Aorta (tissue), 5 donors: ENCODE measurements around the gene MMADHC. TPM values are rescaled to one million over a fixed set of nuclear protein-coding genes. Genes with fewer than 3 reads are reported as not detected.

Source experiments
- ATAC-seq: fragments of 200-7000 bp; cut with Tn5 transposase; one replicate; pipeline ENCODE4 v1.9.1; 2022; ENCODE audit warnings: moderate library complexity; ENCODE audit not compliant: low FRiP score
- DNase-seq, 2 donors: peaks; one replicate each; pipeline ENCODE4 v3.0.0-alpha.2; 2020
- H3K27ac ChIP-seq, 2 donors: one replicate each; pipeline ENCODE4 v1.5.1; 2013; ENCODE audit warnings: low read length in 2 of 2, mild to moderate bottlenecking in 2 of 2, moderate library complexity in 2 of 2, control low read depth in 1 of 2, inconsistent platforms in 1 of 2, low read depth in 1 of 2
- H3K27me3 ChIP-seq, 2 donors: one replicate each; pipeline ENCODE4 v1.6.1; 2013; ENCODE audit warnings: control low read depth in 1 of 2, low read length in 1 of 2, mild to moderate bottlenecking in 1 of 2, moderate library complexity in 1 of 2; ENCODE audit not compliant: insufficient read depth in 2 of 2, control insufficient read depth in 1 of 2
- H3K36me3 ChIP-seq, 2 donors: one replicate each; pipeline ENCODE4 v1.6.1; 2013; ENCODE audit warnings: control low read depth in 1 of 2, low read length in 1 of 2, mild to moderate bottlenecking in 1 of 2; ENCODE audit not compliant: insufficient read depth in 2 of 2, control insufficient read depth in 1 of 2
- H3K4me1 ChIP-seq, 2 donors: one replicate each; pipeline ENCODE4 v1.6.1; 2013; ENCODE audit warnings: low read length in 2 of 2, control low read depth in 1 of 2, mild to moderate bottlenecking in 1 of 2, moderate library complexity in 1 of 2; ENCODE audit not compliant: insufficient read depth in 2 of 2, control insufficient read depth in 1 of 2
- H3K4me3 ChIP-seq, 2 donors: one replicate each; pipeline ENCODE4 v1.5.1; 2013; ENCODE audit warnings: low read length in 2 of 2, control low read depth in 1 of 2, mild to moderate bottlenecking in 1 of 2
- H3K9me3 ChIP-seq: one replicate; pipeline ENCODE4 v1.6.1; 2013; ENCODE audit warnings: mild to moderate bottlenecking, low read length; ENCODE audit not compliant: control insufficient read depth
- WGBS, 2 donors: extraction: QIAGEN DNeasy Blood & Tissue Kit; methylation state at CpG; one replicate each; pipeline ENCODE4 v1.1.7; 2013; 5-methylcytosine and 5-hydroxymethylcytosine counted together
- intact Hi-C, 2 donors: fragments of 100-400 bp; cut with DNase I; formaldehyde crosslinking; loops; one replicate each; pipeline versions ENCODE4 v1.14.2 to v1.15.0; 2022
- polyA plus RNA-seq, 2 donors: library from polyadenylated mRNA; stranded (reverse); fragments of 200-250 nt; gene quantifications; one replicate each; pipeline ENCODE4 v1.2.3, GENCODE V29; 2013
- total RNA-seq, 2 donors: library from RNA; stranded (reverse); fragmentation: NEBNext Ultra II Directional; extraction: Animal tissue kit (Norgen Biotek cat#: 25700); gene quantifications; one replicate each; pipeline ENCODE4 v1.2.1, GENCODE V29; 2021
- donor health status: healthy with polysubstance abuse.
- donor health status: Bipolar disorder and iron deficiency.
- donor health status: DM: no; HTN: no; CAD: no.
- donor health status: DM: no; HTN: no; CAD: no.
- donor health status: DM: yes; HTN: yes; CAD: no.

MMADHC gene
- total and polyA plus RNA-seq, 4 donors: 67.3 to 128 (median 85.4) TPM

DNA sequence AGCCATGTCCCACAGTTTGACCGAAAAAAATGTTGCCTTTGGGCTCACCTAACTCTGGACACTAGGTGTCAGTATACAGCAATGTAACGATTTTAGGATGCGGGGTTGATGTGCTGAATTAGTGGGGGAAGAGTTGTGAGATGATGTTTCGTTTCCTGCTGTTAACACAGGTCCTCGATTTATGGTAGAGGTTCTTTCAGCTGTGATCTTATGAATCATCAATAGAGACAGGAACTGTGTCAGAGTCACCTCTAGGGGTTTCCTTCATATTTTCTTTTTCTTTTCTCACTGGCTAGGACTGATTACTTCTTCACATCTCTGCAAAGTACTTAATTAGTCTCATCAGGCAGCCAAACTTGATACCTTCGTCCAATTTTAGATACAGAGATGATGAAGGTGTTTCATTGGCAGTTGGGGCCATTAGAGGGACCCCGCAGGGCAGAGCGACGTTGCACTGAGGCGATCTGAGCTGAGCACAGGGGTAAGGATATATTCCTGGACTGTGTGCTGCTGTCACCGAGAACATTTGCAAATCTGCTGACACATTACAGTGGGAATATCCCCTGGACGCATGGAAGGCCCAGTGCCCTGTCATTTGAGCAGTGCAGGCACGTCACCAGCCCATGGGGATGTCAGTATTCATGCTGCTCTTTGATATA is 10.2 kb upstream of the MMADHC start:
- ATAC-seq: peak; percentile 92
- Histone ChIP-seq H3K9me3 (no peaks in the 10 kb centered on the region), H3K4me3 (peak overlapping the region in 1 of 2 donors; percentile 36), H3K27me3 (no peaks in the 10 kb centered on the region), H3K36me3 (no peaks in the 10 kb centered on the region), H3K27ac (no peak overlapping the region), H3K4me1 (no peaks in the 10 kb centered on the region)
- intact Hi-C loops: loop anchor here (2.0 to 10.0 kb wide), 6 partner anchors 395 to 1640 kb away; partner anchors contain the start of gene RND3 (in 2 of the 2)
- 2 to 5% methylated on average over 13 of the region's 13 CpGs for WGBS, 2 donors
- DNase-seq: peak in 1 of 2 donors; percentile 51

- H3K4me3 ChIP-seq: no peak overlapping the region
- no peak overlapping the region for H3K27ac ChIP-seq
- no peaks in the 10 kb centered on the region for H3K36me3 ChIP-seq
- 37 to 45% methylated on average over 7 of the region's 7 CpGs for WGBS, 2 donors
- H3K4me1 ChIP-seq: no peaks in the 10 kb centered on the region
- no peaks in the 10 kb centered on the region for H3K27me3 ChIP-seq
- intact Hi-C loops: loop anchor here (2.0 to 10.0 kb wide), 6 partner anchors 395 to 1640 kb away; partner anchors contain the start of gene RND3 (in 2 of the 2)
- ATAC-seq (no peak), DNase-seq (no peak)
- no peaks in the 10 kb centered on the region for H3K9me3 ChIP-seq
Measured at GRCh38 chr2:149597050-149597667, 9.6 kb upstream of the MMADHC start.

DNA sequence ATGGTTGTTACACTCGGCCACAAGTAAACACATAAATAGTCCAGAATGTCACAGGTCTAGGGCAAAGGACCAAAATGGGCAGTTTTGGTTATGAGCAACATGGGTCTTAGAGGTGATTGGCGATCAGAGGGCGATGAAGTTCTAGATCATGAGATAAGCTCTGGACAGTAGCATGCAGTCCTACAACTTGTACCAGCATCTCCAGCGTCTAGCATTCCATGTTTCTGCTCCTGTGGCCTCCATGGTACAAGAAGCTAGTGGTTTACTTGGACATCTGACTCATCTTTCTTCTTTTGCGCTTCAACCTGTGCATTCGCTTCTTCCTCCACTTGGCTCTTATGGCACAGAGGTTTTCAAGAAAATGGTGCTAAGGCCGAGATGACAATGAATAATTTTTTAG is 8.9 kb upstream of the MMADHC start:
- 95 to 96% methylated on average over 7 of the region's 7 CpGs for WGBS, 2 donors
- Histone ChIP-seq H3K36me3 (no peaks in the 10 kb centered on the region), H3K27ac (no peak overlapping the region), H3K9me3 (no peaks in the 10 kb centered on the region), H3K4me3 (no peak overlapping the region), H3K27me3 (no peaks in the 10 kb centered on the region), H3K4me1 (no peaks in the 10 kb centered on the region)
- ATAC-seq (no peak), DNase-seq (no peak)
- intact Hi-C loops: loop anchor here (2.0 to 10.0 kb wide), 6 partner anchors 396 to 1641 kb away; partner anchors contain the start of gene RND3 (in 2 of the 2)

DNA sequence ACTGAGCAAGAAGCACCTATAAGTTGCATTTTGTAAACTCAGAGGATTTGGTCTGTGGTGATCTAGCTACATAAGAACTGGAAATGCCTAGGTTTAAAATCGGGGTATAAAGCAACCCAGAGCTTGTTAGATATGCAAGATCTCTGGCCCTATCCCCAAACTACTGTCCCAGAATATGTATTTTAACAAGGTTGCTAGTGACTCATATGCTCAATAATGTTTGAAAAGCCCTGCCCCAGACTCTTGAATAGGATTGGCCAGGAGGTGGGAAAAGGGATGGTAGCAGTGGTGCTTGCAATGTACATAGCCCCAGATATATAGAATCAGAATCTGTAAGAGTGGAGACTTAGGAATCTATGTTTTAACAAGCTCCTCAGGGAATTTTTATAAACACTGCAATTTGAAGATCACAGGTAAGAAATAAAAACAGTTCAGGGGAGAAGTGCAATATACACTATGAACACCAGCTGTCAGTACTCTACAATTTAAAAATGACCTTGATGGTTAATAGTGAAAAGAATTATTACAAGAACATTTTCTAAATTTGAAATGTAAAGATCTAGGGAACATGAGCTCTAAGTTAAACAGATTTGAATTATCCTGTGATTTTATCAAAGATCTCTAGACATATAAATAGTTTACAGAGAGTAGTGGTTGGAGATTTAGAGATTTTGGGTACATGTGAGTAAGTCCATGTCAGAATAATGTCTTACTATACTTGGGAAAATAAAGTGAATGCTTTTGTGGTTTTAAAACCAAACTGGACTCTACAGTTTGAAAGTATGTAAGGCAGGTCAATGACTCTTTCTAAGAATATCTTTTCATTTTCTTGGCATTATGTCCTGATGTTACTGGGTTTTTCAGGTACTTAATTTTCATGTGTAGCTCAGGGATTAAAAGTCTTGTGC is 7.7 kb upstream of the MMADHC start:
- no peaks in the 10 kb centered on the region for H3K9me3 ChIP-seq
- H3K27ac ChIP-seq: no peak overlapping the region
- intact Hi-C loops: loop anchor here (5.0 to 10.0 kb wide), 5 partner anchors 397 to 1642 kb away; partner anchors contain the start of gene RND3 (in 1 of the 2)
- ATAC-seq (no peak), DNase-seq (no peak)
- WGBS, 2 donors: 75 to 84% methylated on average over 1 of the region's 1 CpG
- H3K4me3 ChIP-seq: no peak overlapping the region
- no peaks in the 10 kb centered on the region for H3K4me1 ChIP-seq
- H3K27me3 ChIP-seq: no peaks in the 10 kb centered on the region
- H3K36me3 ChIP-seq: no peaks in the 10 kb centered on the region

- no peak for ATAC-seq
Measured at GRCh38 chr2:149594411-149594810, 6.8 kb upstream of the MMADHC start.

DNA sequence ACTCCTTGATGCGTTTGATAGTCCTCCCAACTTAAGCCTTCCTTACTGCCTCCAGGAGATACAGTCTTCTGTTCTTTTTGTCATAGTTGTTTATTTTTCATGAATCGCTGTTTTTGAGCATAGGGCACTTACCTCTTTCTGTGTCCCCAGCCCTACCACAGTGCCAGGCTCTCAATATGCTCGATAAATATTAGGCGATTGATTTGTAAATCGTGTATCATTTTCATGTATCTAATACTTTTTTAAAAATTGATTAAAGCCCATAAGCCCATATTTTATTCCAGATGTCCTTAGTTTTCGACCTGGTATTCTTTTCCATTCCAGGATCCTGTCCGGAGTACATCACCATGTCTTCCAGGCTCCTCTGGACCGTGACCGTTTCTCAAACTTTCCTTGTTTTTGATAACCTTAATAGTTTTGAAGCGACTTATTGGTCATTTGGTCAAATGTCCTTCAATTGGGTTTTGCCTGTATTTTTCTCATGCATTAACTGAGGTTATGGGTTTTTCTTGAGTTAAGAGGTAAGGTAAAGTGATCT is 444 bp upstream of the MMADHC start:
- 52 to 56% methylated on average over 10 of the region's 10 CpGs for WGBS, 2 donors
- no peaks in the 10 kb centered on the region for H3K36me3 ChIP-seq
- no peaks in the 10 kb centered on the region for H3K9me3 ChIP-seq
- H3K4me3 ChIP-seq: peak overlapping the region; percentile 83 to 84
- no peak for DNase-seq
- ATAC-seq: no peak
- intact Hi-C loops: loop anchor here in 1 of 2 donors (5.0 to 10.0 kb wide), 2 partner anchors 1019 to 1677 kb away; partner anchors contain the start of gene RBM43
- peaks cover 2 to 4% of the 10 kb centered on the region in 2 donors for H3K4me1 ChIP-seq
- peak overlapping the region in 1 of 2 donors; percentile 97 for H3K27ac ChIP-seq
- no peaks in the 10 kb centered on the region for H3K27me3 ChIP-seq

More at GRCh38 chr2:149594411-149594810, 6.8 kb upstream of the MMADHC start:
- WGBS, 2 donors: 92 to 95% methylated on average over 2 of the region's 2 CpGs
- H3K36me3 ChIP-seq: no peaks in the 10 kb centered on the region
- H3K4me3 ChIP-seq: no peak overlapping the region
- intact Hi-C loops: loop anchor here (5.0 to 10.0 kb wide), 3 partner anchors 690 to 1460 kb away; no protein-coding TSS in a partner anchor
- DNase-seq: no peak
- H3K27me3 ChIP-seq: no peaks in the 10 kb centered on the region
- H3K9me3 ChIP-seq: no peaks in the 10 kb centered on the region
- H3K27ac ChIP-seq: no peak overlapping the region
- H3K4me1 ChIP-seq: no peaks in the 10 kb centered on the region

DNA sequence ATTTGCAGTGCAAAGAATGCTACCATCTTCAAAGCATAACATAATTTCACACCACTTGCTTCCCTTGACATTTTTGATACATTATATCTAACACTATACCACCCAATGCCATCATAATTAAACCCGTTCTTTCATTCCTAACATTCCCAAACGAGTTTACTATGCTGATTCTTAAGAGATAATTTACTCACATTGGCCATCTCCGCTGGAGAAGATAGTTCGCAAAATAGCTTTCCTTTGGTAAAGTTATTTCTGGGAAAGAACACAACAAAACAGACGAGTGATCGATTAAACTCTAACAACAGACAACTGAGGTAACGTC is 716 bp downstream of the MMADHC start:
- peaks cover 2 to 4% of the 10 kb centered on the region in 2 donors for H3K4me1 ChIP-seq
- H3K27me3 ChIP-seq: no peaks in the 10 kb centered on the region
- H3K27ac ChIP-seq: peak overlapping the region; percentile 79 to 97
- intact Hi-C loops: loop anchor here in 1 of 2 donors (5.0 to 10.0 kb wide), 2 partner anchors 1020 to 1678 kb away; partner anchors contain the start of gene RBM43
- H3K4me3 ChIP-seq: peak overlapping the region; percentile 84 to 86
- no peaks in the 10 kb centered on the region for H3K36me3 ChIP-seq
- ATAC-seq (no peak), DNase-seq (no peak)
- WGBS, 2 donors: 1% methylated on average over 7 of the region's 7 CpGs
- no peaks in the 10 kb centered on the region for H3K9me3 ChIP-seq

- Histone ChIP-seq H3K27ac (no peak overlapping the region), H3K36me3 (no peaks in the 10 kb centered on the region), H3K27me3 (no peaks in the 10 kb centered on the region), H3K9me3 (no peaks in the 10 kb centered on the region), H3K4me3 (peak overlapping the region; percentile 48 to 84), H3K4me1 (peaks cover 2 to 4% of the 10 kb centered on the region in 2 donors)
- no peak for DNase-seq
- no peak for ATAC-seq
- WGBS, 2 donors: 80% methylated on average over 3 of the region's 3 CpGs
- intact Hi-C loops: loop anchor here in 1 of 2 donors (5.0 to 10.0 kb wide), 2 partner anchors 1021 to 1679 kb away; partner anchors contain the start of gene RBM43
Measured at GRCh38 chr2:149586063-149586462, 1.5 kb downstream of the MMADHC start.
